Choroid plexus epithelial cell (primary cell): ENCODE data around the gene POLR2E.
A peak's percentile ranks its signal among the peaks of the same experiment; 100 is the strongest.

Experiments
- DNase-seq: peaks from one replicate; pipeline ENCODE4 v3.0.0-alpha.2; 2010; ENCODE audit warnings: low read depth
- H3K4me3 ChIP-seq: 2 replicates; pipeline ENCODE4 v1.5.1; 2011; ENCODE audit warnings: low read depth, mild to moderate bottlenecking, control low read depth, low read length, moderate library complexity
- TF ChIP-seq, protein P1 (sequence below): conservative IDR thresholded peaks from 2 replicates; pipeline ENCODE4 v1.5.1; 2011; ENCODE audit warnings: low read depth, mild to moderate bottlenecking, control low read depth, inconsistent platforms, low read length, moderate library complexity

Gene POLR2E

DNA sequence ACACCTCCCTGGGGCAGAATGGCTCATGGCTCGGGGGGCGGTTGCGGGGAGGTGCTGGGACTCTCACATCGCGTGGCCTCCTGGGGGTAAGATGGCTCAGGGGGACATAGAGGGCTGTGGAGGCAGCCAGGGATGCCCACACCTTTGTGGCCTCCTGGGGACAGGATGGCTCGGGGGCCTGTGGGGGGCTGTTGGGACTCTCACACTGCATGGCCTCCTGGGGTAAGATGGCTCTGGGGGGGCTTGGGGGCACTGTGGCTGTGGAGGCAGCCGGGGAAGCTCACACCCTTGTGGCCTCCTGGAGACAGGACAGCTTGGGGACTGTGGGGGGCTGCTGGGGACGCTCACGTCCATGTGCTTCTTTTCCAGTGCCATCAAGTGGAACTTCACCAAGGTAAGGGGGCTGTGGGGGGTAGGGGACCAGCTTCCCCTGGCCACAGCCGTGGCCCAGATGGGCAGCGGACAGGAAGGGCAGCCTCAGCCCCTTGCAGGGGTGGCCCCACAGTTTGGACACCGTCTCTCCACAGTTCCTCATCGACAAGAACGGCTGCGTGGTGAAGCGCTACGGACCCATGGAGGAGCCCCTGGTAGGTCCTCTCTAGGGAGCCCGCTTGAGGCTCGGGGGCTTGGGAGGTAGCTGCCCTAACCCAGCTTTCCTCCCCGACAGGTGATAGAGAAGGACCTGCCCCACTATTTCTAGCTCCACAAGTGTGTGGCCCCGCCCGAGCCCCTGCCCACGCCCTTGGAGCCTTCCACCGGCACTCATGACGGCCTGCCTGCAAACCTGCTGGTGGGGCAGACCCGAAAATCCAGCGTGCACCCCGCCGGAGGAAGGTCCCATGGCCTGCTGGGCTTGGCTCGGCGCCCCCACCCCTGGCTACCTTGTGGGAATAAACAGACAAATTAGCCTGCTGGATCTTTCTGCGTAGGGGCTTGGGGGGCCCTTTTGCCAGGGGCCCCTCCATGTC lies 11.0 kb upstream of the POLR2E start:
- peak overlapping the region; percentile 80 for H3K4me3 ChIP-seq
- TF ChIP-seq, protein P1, sequence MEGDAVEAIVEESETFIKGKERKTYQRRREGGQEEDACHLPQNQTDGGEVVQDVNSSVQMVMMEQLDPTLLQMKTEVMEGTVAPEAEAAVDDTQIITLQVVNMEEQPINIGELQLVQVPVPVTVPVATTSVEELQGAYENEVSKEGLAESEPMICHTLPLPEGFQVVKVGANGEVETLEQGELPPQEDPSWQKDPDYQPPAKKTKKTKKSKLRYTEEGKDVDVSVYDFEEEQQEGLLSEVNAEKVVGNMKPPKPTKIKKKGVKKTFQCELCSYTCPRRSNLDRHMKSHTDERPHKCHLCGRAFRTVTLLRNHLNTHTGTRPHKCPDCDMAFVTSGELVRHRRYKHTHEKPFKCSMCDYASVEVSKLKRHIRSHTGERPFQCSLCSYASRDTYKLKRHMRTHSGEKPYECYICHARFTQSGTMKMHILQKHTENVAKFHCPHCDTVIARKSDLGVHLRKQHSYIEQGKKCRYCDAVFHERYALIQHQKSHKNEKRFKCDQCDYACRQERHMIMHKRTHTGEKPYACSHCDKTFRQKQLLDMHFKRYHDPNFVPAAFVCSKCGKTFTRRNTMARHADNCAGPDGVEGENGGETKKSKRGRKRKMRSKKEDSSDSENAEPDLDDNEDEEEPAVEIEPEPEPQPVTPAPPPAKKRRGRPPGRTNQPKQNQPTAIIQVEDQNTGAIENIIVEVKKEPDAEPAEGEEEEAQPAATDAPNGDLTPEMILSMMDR: no peak
- no peak for DNase-seq

DNA sequence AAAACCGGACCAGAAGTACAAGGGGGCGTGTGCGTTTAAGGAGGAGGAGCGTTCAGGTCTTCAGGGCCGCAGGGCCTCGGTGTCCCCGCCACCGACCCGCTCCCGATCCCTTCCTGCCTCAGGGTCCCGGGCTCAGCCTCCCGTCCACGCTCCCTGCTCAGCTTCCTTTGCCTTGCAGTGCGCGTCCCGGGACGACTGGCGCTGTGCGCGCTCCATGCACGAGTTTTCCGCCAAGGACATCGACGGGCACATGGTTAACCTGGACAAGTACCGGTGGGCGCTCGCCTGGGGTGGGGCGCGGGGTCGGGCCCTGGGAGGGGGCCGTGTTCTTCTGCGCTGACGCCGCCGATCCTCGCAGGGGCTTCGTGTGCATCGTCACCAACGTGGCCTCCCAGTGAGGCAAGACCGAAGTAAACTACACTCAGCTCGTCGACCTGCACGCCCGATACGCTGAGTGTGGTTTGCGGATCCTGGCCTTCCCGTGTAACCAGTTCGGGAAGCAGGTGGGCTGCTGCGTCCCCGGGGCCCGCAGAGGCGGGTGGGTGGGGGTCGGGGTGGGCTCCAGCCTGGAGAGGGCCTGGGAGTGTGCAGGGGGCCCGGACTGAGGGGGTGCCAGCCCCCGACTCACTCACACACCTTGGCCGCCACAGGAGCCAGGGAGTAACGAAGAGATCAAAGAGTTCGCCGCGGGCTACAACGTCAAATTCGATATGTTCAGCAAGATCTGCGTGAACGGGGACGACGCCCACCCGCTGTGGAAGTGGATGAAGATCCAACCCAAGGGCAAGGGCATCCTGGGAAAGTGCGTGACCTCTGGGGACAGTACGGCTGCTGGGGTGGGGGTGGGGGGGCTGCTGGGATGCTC lies 10.1 kb upstream of the POLR2E start:
- peak; percentile 58 for DNase-seq

DNA sequence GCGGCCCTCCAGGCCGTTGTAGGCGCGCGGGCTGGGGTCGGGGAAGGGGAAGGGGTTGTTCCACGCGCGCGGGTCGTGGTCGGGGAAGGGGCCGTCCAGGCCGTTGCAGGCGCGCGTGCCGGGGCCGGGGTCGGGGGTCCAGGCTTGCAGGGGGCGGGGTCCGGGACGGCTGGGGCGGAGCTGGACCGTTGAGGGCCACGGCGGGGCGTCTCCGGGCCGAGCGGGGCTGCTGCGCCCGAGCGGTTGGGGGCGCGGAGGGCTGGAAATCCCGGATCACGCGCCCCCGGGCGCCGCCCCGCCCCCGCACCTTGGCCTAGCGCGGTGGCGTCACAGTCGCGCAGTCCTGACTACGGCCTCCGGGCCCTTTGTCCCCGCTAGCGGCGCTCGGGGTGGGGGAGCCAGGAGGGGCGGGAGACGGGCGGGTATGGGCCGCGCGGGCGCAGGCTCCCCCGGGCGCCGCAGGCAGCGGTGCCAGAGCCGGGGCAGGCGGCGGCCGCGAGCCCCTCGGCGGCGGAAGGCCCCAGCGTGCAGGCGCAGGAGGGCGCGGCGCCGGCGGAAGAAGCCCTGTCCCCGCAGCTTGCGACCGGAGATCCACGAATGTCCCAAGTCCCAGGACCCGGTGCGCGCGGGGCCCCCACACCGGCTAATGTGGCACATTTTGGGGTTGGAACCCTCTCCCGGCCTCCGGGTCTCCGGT lies 9.3 kb upstream of the POLR2E start:
- DNase-seq: peak; percentile 75
- H3K4me3 ChIP-seq: peak overlapping the region; percentile 80
- TF ChIP-seq, protein P1: no peak

More for the DNA sequence above, 10.1 kb upstream of the POLR2E start:
- TF ChIP-seq, protein P1: no peak
- H3K4me3 ChIP-seq: peak overlapping the region; percentile 80

DNA sequence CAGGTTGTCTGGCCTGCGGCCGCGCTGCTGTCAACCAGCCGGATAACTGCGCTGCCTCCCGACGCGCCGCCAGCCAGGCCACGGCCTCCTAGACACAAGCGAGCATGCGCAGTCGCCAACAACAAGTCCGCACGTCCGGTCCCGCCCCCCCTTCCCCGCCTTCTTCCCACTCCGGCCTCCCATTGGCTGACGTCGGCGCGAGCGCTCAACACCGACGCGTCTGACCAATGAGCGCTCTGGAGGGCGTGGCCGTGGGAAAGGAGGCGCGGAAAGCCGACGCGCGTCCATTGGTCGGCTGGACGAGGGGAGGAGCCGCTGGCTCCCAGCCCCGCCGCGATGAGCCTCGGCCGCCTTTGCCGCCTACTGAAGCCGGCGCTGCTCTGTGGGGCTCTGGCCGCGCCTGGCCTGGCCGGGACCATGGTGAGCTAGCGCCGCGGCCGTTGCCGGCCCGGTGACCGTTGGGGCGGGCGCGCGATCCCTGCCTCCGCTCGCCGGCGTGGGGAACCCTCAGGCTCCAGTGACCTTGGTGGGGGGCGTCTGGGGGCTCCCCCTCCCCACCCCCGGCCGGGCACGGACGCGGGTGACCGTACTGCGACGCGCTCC lies 8.6 kb upstream of the POLR2E start, which contains the start of gene GPX4:
TSS of gene GPX4 (plus strand) at position 287 of the 603 bp plus-strand sequence. CDS start at position 337, 50 bp downstream.
- peak; percentile 100 for DNase-seq
- peak within 1 kb of the TSS; percentile 80 for H3K4me3 ChIP-seq
- TF ChIP-seq, protein P1: no peak

DNA sequence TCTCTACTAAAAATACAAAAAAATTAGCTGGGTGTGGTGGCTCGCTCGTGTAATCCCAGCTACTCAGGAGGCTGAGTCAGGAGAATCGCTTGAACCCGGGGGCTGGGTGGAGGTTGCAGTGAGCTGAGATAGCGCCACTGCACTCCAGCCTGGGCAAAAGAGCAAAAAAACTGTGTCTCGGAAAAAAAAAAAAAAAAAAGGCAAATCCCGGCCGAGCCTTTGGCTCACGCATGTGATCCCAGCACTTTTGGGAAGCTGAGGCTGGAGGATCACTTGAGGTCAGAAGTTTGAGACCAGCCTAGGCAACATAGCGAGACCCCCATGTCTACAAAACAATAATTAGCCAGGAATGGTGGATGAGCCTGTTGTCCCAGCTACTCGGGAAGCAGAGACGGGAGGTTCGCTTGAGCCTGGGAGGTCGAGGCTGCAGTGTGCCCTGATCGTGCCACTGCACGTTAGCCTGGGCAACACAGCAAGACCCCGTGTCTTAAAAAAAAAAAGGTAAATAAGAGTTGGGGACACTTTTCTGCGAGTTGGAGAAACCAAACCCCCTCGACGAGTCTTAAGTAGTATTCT lies 8.0 kb upstream of the POLR2E start:
- DNase-seq: no peak
- TF ChIP-seq, protein P1: no peak
- peak overlapping the region; percentile 38 for H3K4me3 ChIP-seq
